Breast epithelium (tissue), 3 donors: ENCODE measurements around the gene NSD2.

ENCODE experiments used
- POLR2A ChIP-seq: fragments of 450-650 bp; IDR thresholded peaks from one replicate; pipeline ENCODE4 v1.6.1; 2016; ENCODE audit warnings: antibody characterized with exemption, mild to moderate bottlenecking, moderate library complexity
- TF ChIP-seq, protein P1 (sequence below), 3 donors: fragments of 450-650 bp; IDR thresholded peaks; one replicate each; pipeline ENCODE4 v1.5.1; 2016 to 2017; ENCODE audit warnings: antibody characterized with exemption in 3 of 3, mild to moderate bottlenecking in 3 of 3, moderate library complexity in 3 of 3

DNA sequence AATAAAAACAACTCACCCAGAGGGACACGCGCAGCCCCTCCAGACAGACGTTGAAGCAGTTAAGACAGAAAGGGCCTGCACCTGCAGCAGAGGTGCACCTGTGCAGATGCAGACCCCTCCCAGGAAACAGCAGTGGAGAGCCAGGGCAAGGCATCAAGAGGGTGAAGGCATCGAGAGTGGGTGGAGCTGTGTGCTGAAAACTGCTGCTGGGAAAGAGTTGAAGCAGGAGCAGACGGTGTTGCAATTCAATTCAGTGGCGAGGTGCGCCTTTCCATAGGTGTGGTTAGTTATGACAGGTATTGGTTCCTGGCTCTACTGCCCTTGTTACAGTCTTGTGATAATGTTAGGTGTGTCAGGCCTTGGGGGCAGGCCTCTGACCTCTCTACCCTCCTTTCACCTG lies 31.9 kb upstream of the NSD2 start:
- TF ChIP-seq, protein P1, sequence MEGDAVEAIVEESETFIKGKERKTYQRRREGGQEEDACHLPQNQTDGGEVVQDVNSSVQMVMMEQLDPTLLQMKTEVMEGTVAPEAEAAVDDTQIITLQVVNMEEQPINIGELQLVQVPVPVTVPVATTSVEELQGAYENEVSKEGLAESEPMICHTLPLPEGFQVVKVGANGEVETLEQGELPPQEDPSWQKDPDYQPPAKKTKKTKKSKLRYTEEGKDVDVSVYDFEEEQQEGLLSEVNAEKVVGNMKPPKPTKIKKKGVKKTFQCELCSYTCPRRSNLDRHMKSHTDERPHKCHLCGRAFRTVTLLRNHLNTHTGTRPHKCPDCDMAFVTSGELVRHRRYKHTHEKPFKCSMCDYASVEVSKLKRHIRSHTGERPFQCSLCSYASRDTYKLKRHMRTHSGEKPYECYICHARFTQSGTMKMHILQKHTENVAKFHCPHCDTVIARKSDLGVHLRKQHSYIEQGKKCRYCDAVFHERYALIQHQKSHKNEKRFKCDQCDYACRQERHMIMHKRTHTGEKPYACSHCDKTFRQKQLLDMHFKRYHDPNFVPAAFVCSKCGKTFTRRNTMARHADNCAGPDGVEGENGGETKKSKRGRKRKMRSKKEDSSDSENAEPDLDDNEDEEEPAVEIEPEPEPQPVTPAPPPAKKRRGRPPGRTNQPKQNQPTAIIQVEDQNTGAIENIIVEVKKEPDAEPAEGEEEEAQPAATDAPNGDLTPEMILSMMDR (IDR thresholded peaks at IDR 0.05): no peak
- TF ChIP-seq POLR2A: no peak
